Measurements from ENCODE around the gene KCNQ2.

DNA sequence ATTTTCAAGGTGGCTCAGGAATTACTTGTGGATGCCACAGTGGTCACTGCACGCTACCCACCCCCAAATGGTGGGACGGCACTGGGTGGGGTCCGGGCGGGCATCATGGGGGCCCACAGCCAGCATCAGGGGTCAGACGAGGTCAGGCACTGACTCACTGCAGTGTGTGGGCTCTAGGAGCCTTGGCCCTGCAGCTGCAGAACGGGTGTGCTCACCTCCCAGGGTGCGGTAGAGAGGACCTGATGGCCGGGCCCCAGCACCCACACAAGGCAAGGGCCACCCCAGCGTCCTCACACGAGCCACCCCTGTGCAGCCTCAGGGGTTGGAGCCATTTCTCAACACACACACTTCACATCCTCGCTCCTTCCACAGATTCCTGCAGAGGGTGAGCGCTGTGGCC is 34.3 kb downstream of the KCNQ2 start:
- TF ChIP-seq, protein P1, sequence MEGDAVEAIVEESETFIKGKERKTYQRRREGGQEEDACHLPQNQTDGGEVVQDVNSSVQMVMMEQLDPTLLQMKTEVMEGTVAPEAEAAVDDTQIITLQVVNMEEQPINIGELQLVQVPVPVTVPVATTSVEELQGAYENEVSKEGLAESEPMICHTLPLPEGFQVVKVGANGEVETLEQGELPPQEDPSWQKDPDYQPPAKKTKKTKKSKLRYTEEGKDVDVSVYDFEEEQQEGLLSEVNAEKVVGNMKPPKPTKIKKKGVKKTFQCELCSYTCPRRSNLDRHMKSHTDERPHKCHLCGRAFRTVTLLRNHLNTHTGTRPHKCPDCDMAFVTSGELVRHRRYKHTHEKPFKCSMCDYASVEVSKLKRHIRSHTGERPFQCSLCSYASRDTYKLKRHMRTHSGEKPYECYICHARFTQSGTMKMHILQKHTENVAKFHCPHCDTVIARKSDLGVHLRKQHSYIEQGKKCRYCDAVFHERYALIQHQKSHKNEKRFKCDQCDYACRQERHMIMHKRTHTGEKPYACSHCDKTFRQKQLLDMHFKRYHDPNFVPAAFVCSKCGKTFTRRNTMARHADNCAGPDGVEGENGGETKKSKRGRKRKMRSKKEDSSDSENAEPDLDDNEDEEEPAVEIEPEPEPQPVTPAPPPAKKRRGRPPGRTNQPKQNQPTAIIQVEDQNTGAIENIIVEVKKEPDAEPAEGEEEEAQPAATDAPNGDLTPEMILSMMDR (IDR thresholded peaks at IDR 0.05): no peak
- no peak for TF ChIP-seq EP300 (IDR thresholded peaks at IDR 0.05)
- TF ChIP-seq POLR2A (IDR thresholded peaks at IDR 0.05): no peak
